Liver (tissue), 9 donors: Measurements from ENCODE around the gene SURF2. TPM values are rescaled to one million over a fixed set of nuclear protein-coding genes. Genes with fewer than 3 reads are reported as not detected.

ENCODE experiments used
- DNase-seq: peaks from one replicate; pipeline ENCODE4 v3.0.0-alpha.2; 2017; ENCODE audit warnings: low spot score
- H3K27ac ChIP-seq, 2 donors: one replicate each; pipeline ENCODE4 v1.7.0; 2013; ENCODE audit warnings: inconsistent platforms in 2 of 2, low read length in 2 of 2, control low read depth in 1 of 2, low read depth in 1 of 2, mild to moderate bottlenecking in 1 of 2
- H3K27me3 ChIP-seq, 4 donors: one replicate each; pipeline versions ENCODE4 v1.6.1 to v1.7.0; 2013; ENCODE audit warnings: low read length in 3 of 4, inconsistent platforms in 1 of 4, mild to moderate bottlenecking in 1 of 4, moderate library complexity in 1 of 4; ENCODE audit not compliant: control insufficient read depth in 4 of 4, insufficient read depth in 4 of 4
- H3K36me3 ChIP-seq, 4 donors: one replicate each; pipeline versions ENCODE4 v1.6.1 to v1.7.0; 2013; ENCODE audit warnings: low read length in 3 of 4, mild to moderate bottlenecking in 3 of 4, low read depth in 1 of 4, moderate library complexity in 1 of 4; ENCODE audit not compliant: control insufficient read depth in 4 of 4, insufficient read depth in 3 of 4
- H3K4me1 ChIP-seq, 4 donors: one replicate each; pipeline versions ENCODE4 v1.6.1 to v1.7.0; 2013; ENCODE audit warnings: low read length in 3 of 4, mild to moderate bottlenecking in 3 of 4, moderate library complexity in 1 of 4; ENCODE audit not compliant: control insufficient read depth in 4 of 4, insufficient read depth in 4 of 4
- H3K4me3 ChIP-seq, 3 donors: one replicate each; pipeline versions ENCODE4 v1.6.1 to v1.7.0; 2013; ENCODE audit warnings: low read length in 3 of 3, control low read depth in 1 of 3, low read depth in 1 of 3, mild to moderate bottlenecking in 1 of 3
- H3K9ac ChIP-seq, 2 donors: one replicate each; pipeline ENCODE4 v1.7.0; 2013; ENCODE audit warnings: low read length in 2 of 2, mild to moderate bottlenecking in 2 of 2, moderate library complexity in 2 of 2, control low read depth in 1 of 2, low read depth in 1 of 2
- H3K9me3 ChIP-seq, 4 donors: one replicate each; pipeline versions ENCODE4 v1.6.1 to v1.7.0; 2013; ENCODE audit warnings: low read length in 3 of 4; ENCODE audit not compliant: control insufficient read depth in 4 of 4
- EGR1 ChIP-seq, 2 donors: IDR thresholded peaks; 2 replicates each; pipeline ENCODE4 v1.6.1; 2016 to 2018; ENCODE audit warnings: antibody characterized with exemption in 2 of 2, low read depth in 2 of 2
- FOXA1 ChIP-seq: IDR thresholded peaks from 2 replicates; pipeline ENCODE4 v1.6.1; 2016; ENCODE audit warnings: antibody characterized with exemption
- FOXA2 ChIP-seq: IDR thresholded peaks from 2 replicates; pipeline ENCODE4 v1.6.1; 2016; ENCODE audit warnings: antibody characterized with exemption
- GABPA ChIP-seq, 2 donors: IDR thresholded peaks in 1 of 2; conservative IDR thresholded peaks in 1 of 2; 2 replicates each; pipeline ENCODE4 v1.6.1; 2016; ENCODE audit warnings: antibody characterized with exemption in 2 of 2, mild to moderate bottlenecking in 1 of 2, moderate library complexity in 1 of 2
- HNF4A ChIP-seq, 2 donors: conservative IDR thresholded peaks; 2 replicates each; pipeline ENCODE4 v1.6.1; 2016; ENCODE audit warnings: antibody characterized with exemption in 2 of 2, mild to moderate bottlenecking in 2 of 2
- HNF4G ChIP-seq: IDR thresholded peaks from 2 replicates; pipeline ENCODE4 v1.6.1; 2016; ENCODE audit warnings: antibody characterized with exemption
- JUND ChIP-seq, 2 donors: IDR thresholded peaks; 2 replicates each; pipeline ENCODE4 v1.6.1; 2016; ENCODE audit warnings: antibody characterized with exemption in 2 of 2
- NR2F2 ChIP-seq: IDR thresholded peaks from 2 replicates; pipeline ENCODE4 v1.6.1; 2016; ENCODE audit warnings: antibody characterized with exemption
- RAD21 ChIP-seq, 2 donors: IDR thresholded peaks; 2 replicates each; pipeline ENCODE4 v1.6.1; 2016; ENCODE audit warnings: antibody characterized with exemption in 2 of 2, mild to moderate bottlenecking in 2 of 2
- RXRA ChIP-seq, 2 donors: IDR thresholded peaks; 2 replicates each; pipeline ENCODE4 v1.6.1; 2017 to 2018; ENCODE audit warnings: antibody characterized with exemption in 2 of 2, mild to moderate bottlenecking in 1 of 2
- SP1 ChIP-seq: IDR thresholded peaks from 2 replicates; pipeline ENCODE4 v1.6.1; 2018; ENCODE audit warnings: antibody characterized with exemption, mild to moderate bottlenecking
- TAF1 ChIP-seq: conservative IDR thresholded peaks from 2 replicates; pipeline ENCODE4 v1.6.1; 2016; ENCODE audit warnings: antibody characterized with exemption, mild to moderate bottlenecking
- YY1 ChIP-seq: IDR thresholded peaks from 2 replicates; pipeline ENCODE4 v1.6.1; 2016; ENCODE audit warnings: antibody characterized with exemption, mild to moderate bottlenecking
- WGBS: extraction: QIAGEN DNeasy Blood & Tissue Kit; methylation state at CpG from one replicate; pipeline ENCODE4 v1.1.7; 2013; 5-methylcytosine and 5-hydroxymethylcytosine counted together
- polyA plus RNA-seq, 2 donors: library from polyadenylated mRNA; stranded (reverse) in 1 of 2; unstranded in 1 of 2; fragments of 200-250 nt in 1 of 2; fragments of >200 nt in 1 of 2; fragmentation: Nextera tagmentation in 1 of 2; extraction: Ambion mirVana in 1 of 2; gene quantifications; one replicate each; pipeline versions ENCODE4 v1.2.1 to v1.2.3, GENCODE V29; 2013 to 2015
- total RNA-seq, 2 donors: library from RNA; depleted of rRNA; stranded (reverse); fragments of >200 nt; gene quantifications; one replicate each; pipeline ENCODE4 v1.2.3, GENCODE V29; 2014
- TF ChIP-seq, protein P1 (sequence below): fragments of 150-350 bp; IDR thresholded peaks from 2 replicates; pipeline ENCODE4 v1.5.1; 2017; ENCODE audit warnings: improper control_type of control experiment, low read depth, low read length; ENCODE audit not compliant: missing input control
- TF ChIP-seq, protein P2 (sequence below): IDR thresholded peaks from 2 replicates; pipeline ENCODE4 v1.6.1; 2016; ENCODE audit warnings: antibody characterized with exemption
- TF ChIP-seq, protein P3 (sequence below): IDR thresholded peaks from 2 replicates; pipeline ENCODE4 v1.6.1; 2016; ENCODE audit warnings: antibody characterized with exemption
- TF ChIP-seq, protein P4 (sequence below): IDR thresholded peaks from 2 replicates; pipeline ENCODE4 v1.6.1; 2016; ENCODE audit warnings: antibody characterized with exemption, mild to moderate bottlenecking
- TF ChIP-seq, protein P5 (sequence below): IDR thresholded peaks from 2 replicates; pipeline ENCODE4 v1.6.1; 2016; ENCODE audit warnings: antibody characterized with exemption
- donor health status: healthy.
- donor health status: healthy.
- donor health status: healthy.
- donor health status: healthy.
- donor health status: healthy.

Gene SURF2
- total and polyA plus RNA-seq, 4 donors, result 6.0 to 15.8 (median 13.7) TPM

DNA sequence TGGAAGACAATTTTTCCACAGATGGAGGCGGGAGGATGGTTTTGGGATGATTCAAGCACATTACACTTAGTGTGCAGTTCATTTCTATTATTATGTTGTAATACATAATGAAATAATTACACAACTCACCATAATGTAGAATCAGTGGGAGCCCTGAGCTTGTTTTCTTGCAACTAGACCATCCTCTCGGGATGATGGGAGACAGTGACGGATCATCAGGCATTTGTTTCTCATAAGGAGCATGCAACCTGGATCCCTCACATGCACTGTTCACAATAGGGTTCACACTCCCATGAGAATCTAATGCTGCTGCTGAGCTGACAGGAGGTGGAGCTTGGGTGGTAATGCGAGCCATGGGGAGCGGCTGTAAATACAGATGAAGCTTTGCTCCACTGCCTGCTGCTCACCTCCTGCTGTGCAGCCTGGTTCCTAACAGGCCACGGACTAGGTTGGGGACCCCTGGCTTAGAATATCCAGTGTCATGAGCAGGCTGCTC lies 21.4 kb downstream of the SURF2 start (continued):
- TF ChIP-seq, protein P1, sequence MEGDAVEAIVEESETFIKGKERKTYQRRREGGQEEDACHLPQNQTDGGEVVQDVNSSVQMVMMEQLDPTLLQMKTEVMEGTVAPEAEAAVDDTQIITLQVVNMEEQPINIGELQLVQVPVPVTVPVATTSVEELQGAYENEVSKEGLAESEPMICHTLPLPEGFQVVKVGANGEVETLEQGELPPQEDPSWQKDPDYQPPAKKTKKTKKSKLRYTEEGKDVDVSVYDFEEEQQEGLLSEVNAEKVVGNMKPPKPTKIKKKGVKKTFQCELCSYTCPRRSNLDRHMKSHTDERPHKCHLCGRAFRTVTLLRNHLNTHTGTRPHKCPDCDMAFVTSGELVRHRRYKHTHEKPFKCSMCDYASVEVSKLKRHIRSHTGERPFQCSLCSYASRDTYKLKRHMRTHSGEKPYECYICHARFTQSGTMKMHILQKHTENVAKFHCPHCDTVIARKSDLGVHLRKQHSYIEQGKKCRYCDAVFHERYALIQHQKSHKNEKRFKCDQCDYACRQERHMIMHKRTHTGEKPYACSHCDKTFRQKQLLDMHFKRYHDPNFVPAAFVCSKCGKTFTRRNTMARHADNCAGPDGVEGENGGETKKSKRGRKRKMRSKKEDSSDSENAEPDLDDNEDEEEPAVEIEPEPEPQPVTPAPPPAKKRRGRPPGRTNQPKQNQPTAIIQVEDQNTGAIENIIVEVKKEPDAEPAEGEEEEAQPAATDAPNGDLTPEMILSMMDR, result no peak
- TF ChIP-seq GABPA (IDR thresholded peaks at IDR 0.05 in 1 of 2, conservative IDR thresholded peaks at IDR 0.05 in 1 of 2) (no peak), HNF4G (no peak), YY1 (no peak), EGR1 (IDR thresholded peaks at IDR 0.05; ENCODE audit: low read depth in 2 of 2) (no peak), TAF1 (no peak), FOXA2 (no peak), JUND (IDR thresholded peaks at IDR 0.05) (no peak), RAD21 (IDR thresholded peaks at IDR 0.05) (no peak), NR2F2 (no peak), SP1 (no peak)
- TF ChIP-seq, protein P2, sequence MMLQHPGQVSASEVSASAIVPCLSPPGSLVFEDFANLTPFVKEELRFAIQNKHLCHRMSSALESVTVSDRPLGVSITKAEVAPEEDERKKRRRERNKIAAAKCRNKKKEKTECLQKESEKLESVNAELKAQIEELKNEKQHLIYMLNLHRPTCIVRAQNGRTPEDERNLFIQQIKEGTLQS, result no peak
- TF ChIP-seq, protein P3, sequence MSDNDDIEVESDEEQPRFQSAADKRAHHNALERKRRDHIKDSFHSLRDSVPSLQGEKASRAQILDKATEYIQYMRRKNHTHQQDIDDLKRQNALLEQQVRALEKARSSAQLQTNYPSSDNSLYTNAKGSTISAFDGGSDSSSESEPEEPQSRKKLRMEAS, result no peak

DNA sequence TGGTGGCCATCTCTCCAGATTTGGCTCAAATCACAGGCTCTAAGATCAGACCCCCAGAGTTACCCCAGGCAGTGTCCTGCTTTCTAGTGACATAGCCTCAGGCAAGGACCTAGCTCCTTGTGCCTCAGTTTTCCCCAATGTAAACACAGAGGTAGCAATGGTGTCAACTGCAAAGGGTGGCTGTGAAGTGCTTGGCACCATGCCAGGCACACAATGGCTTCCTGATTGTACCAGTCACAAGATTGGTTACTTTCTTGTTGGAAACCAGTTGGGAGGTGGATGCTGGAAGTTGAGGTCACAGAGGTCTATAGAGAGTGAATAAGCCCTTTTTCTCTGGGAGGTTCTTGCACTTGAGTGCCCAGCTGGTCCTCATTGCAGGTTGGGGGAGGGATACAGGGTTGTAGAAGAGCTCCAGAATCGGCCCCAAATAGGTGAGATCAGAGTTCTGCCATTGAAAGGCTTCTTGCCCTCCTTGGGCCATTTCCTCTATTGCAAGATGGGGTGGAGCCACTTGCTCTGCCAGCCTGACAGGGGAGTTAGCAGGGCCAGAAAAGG lies 22.1 kb downstream of the SURF2 start:
- Histone ChIP-seq H3K36me3 (no peaks in the 10 kb centered on the region), H3K4me1 (peaks cover 0 to 19% (median 9%) of the 10 kb centered on the region in 4 donors), H3K27me3 (no peaks in the 10 kb centered on the region), H3K9me3 (no peaks in the 10 kb centered on the region), H3K9ac (no peak overlapping the region), H3K4me3 (no peak overlapping the region), H3K27ac (no peak overlapping the region)
- no peak for DNase-seq
- no peak for TF ChIP-seq FOXA1
- no peak for TF ChIP-seq HNF4G
- no peak for TF ChIP-seq EGR1 (IDR thresholded peaks at IDR 0.05; ENCODE audit: low read depth in 2 of 2)
- TF ChIP-seq RAD21 (IDR thresholded peaks at IDR 0.05), result no peak
- TF ChIP-seq, protein P3, result no peak
- TF ChIP-seq RXRA (IDR thresholded peaks at IDR 0.05), result no peak
- no peak for TF ChIP-seq YY1
- no peak for TF ChIP-seq NR2F2
- TF ChIP-seq JUND (IDR thresholded peaks at IDR 0.05), result no peak
- TF ChIP-seq, protein P4, sequence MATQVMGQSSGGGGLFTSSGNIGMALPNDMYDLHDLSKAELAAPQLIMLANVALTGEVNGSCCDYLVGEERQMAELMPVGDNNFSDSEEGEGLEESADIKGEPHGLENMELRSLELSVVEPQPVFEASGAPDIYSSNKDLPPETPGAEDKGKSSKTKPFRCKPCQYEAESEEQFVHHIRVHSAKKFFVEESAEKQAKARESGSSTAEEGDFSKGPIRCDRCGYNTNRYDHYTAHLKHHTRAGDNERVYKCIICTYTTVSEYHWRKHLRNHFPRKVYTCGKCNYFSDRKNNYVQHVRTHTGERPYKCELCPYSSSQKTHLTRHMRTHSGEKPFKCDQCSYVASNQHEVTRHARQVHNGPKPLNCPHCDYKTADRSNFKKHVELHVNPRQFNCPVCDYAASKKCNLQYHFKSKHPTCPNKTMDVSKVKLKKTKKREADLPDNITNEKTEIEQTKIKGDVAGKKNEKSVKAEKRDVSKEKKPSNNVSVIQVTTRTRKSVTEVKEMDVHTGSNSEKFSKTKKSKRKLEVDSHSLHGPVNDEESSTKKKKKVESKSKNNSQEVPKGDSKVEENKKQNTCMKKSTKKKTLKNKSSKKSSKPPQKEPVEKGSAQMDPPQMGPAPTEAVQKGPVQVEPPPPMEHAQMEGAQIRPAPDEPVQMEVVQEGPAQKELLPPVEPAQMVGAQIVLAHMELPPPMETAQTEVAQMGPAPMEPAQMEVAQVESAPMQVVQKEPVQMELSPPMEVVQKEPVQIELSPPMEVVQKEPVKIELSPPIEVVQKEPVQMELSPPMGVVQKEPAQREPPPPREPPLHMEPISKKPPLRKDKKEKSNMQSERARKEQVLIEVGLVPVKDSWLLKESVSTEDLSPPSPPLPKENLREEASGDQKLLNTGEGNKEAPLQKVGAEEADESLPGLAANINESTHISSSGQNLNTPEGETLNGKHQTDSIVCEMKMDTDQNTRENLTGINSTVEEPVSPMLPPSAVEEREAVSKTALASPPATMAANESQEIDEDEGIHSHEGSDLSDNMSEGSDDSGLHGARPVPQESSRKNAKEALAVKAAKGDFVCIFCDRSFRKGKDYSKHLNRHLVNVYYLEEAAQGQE, result no peak
- TF ChIP-seq, protein P1, result no peak
- TF ChIP-seq GABPA (IDR thresholded peaks at IDR 0.05 in 1 of 2, conservative IDR thresholded peaks at IDR 0.05 in 1 of 2), result no peak
- TF ChIP-seq HNF4A (conservative IDR thresholded peaks at IDR 0.05), result no peak
- TF ChIP-seq SP1, result no peak
- TF ChIP-seq, protein P5, sequence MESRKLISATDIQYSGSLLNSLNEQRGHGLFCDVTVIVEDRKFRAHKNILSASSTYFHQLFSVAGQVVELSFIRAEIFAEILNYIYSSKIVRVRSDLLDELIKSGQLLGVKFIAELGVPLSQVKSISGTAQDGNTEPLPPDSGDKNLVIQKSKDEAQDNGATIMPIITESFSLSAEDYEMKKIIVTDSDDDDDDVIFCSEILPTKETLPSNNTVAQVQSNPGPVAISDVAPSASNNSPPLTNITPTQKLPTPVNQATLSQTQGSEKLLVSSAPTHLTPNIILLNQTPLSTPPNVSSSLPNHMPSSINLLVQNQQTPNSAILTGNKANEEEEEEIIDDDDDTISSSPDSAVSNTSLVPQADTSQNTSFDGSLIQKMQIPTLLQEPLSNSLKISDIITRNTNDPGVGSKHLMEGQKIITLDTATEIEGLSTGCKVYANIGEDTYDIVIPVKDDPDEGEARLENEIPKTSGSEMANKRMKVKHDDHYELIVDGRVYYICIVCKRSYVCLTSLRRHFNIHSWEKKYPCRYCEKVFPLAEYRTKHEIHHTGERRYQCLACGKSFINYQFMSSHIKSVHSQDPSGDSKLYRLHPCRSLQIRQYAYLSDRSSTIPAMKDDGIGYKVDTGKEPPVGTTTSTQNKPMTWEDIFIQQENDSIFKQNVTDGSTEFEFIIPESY, result no peak
- TF ChIP-seq FOXA2, result no peak
- WGBS, result 94% methylated on average over 1 of the region's 1 CpG
